Thoracic aorta (tissue), 2 donors: ENCODE data around the gene SERPIND1. TPM values are rescaled to one million over a fixed set of nuclear protein-coding genes. Genes with fewer than 3 reads are reported as not detected.

Experiments
- ATAC-seq: fragments of 150-250 bp; one replicate; pipeline ENCODE4 v1.8.0; 2017; ENCODE audit warnings: low read depth; ENCODE audit not compliant: insufficient number of reproducible peaks, low FRiP score
- DNase-seq: peaks from one replicate; pipeline ENCODE4 v3.0.0-alpha.2; 2020; ENCODE audit warnings: low spot score
- H3K27ac ChIP-seq, 2 donors: fragments of 200-600 bp; sonication (generic); 1 replicate in 1 of 2; 2 replicates in 1 of 2; pipeline ENCODE4 v1.5.1; 2016; ENCODE audit warnings: mild to moderate bottlenecking in 2 of 2, moderate library complexity in 2 of 2
- H3K27me3 ChIP-seq: fragments of 200-600 bp; sonication (generic); replicated peaks from 2 replicates; pipeline ENCODE4 v1.6.0; 2016; ENCODE audit warnings: mild to moderate bottlenecking; ENCODE audit not compliant: insufficient read depth
- H3K36me3 ChIP-seq: fragments of 200-600 bp; sonication (generic); one replicate; pipeline ENCODE4 v1.5.1; 2016
- H3K4me1 ChIP-seq, 2 donors: fragments of 200-600 bp; sonication (generic); 1 replicate in 1 of 2; 2 replicates in 1 of 2; pipeline versions ENCODE4 v1.5.1 to v1.6.0; 2016; ENCODE audit warnings: low read depth in 2 of 2, mild to moderate bottlenecking in 1 of 2; ENCODE audit not compliant: control insufficient read depth in 1 of 2
- H3K4me3 ChIP-seq: fragments of 200-600 bp; sonication (generic); 2 replicates; pipeline ENCODE4 v1.5.1; 2016; ENCODE audit warnings: mild to moderate bottlenecking
- H3K9me3 ChIP-seq: fragments of 200-600 bp; sonication (generic); 2 replicates; pipeline ENCODE4 v1.5.1; 2016
- CTCF ChIP-seq: fragments of 200-600 bp; sonication (generic); IDR thresholded peaks from one replicate; pipeline ENCODE4 v1.5.1; 2019; ENCODE audit warnings: antibody characterized with exemption
- total RNA-seq, 2 donors: library from RNA; depleted of rRNA; stranded (reverse); fragments of >200 nt; gene quantifications; one replicate each; pipeline versions ENCODE4 v1.1.0 to v1.2.3, GENCODE V29; 2016

Gene SERPIND1
- total RNA-seq, 2 donors from 2014 or later, result not detected

GRCh38 chr22:20740222-20740951 is 33.5 kb upstream of the SERPIND1 start:
- Histone ChIP-seq H3K4me3 (no peak overlapping the region), H3K27me3 (no peaks in the 10 kb centered on the region), H3K9me3 (no peaks in the 10 kb centered on the region), H3K4me1 (no peaks in the 10 kb centered on the region), H3K27ac (no peak overlapping the region), H3K36me3 (peaks cover 34% of the 10 kb centered on the region)
- DNase-seq (no peak), ATAC-seq (no peak)
- no peak for TF ChIP-seq CTCF

- Histone ChIP-seq H3K27ac (no peak overlapping the region), H3K9me3 (no peaks in the 10 kb centered on the region), H3K27me3 (no peaks in the 10 kb centered on the region), H3K4me1 (no peaks in the 10 kb centered on the region), H3K36me3 (peaks cover 34% of the 10 kb centered on the region), H3K4me3 (no peak overlapping the region)
- DNase-seq, result no peak
- ATAC-seq, result no peak
- TF ChIP-seq CTCF, result no peak
Observed at GRCh38 chr22:20741008-20741633, 32.8 kb upstream of the SERPIND1 start.

- peak; percentile 33 for TF ChIP-seq CTCF
- no peaks in the 10 kb centered on the region for H3K27me3 ChIP-seq
- no peak overlapping the region for H3K27ac ChIP-seq
- ATAC-seq, result no peak
- H3K9me3 ChIP-seq, result no peaks in the 10 kb centered on the region
- peaks cover 40% of the 10 kb centered on the region for H3K36me3 ChIP-seq
- no peak for DNase-seq
- H3K4me1 ChIP-seq, result no peaks in the 10 kb centered on the region
- H3K4me3 ChIP-seq, result no peak overlapping the region
Observed at GRCh38 chr22:20741634-20742581, 32.0 kb upstream of the SERPIND1 start.

GRCh38 chr22:20742764-20743163 is 31.1 kb upstream of the SERPIND1 start:
- Histone ChIP-seq H3K27ac (no peak overlapping the region), H3K9me3 (no peaks in the 10 kb centered on the region), H3K27me3 (no peaks in the 10 kb centered on the region), H3K4me3 (no peak overlapping the region), H3K4me1 (no peaks in the 10 kb centered on the region), H3K36me3 (peaks cover 46% of the 10 kb centered on the region)
- DNase-seq (no peak), ATAC-seq (no peak)
- TF ChIP-seq CTCF, result no peak

GRCh38 chr22:20744456-20744855 is 29.5 kb upstream of the SERPIND1 start:
- Histone ChIP-seq H3K9me3 (no peaks in the 10 kb centered on the region), H3K36me3 (peaks cover 40% of the 10 kb centered on the region), H3K27me3 (no peaks in the 10 kb centered on the region), H3K27ac (no peak overlapping the region), H3K4me1 (peaks cover 0 to 15% of the 10 kb centered on the region in 2 donors), H3K4me3 (no peak overlapping the region)
- ATAC-seq (no peak), DNase-seq (no peak)
- TF ChIP-seq CTCF, result no peak
